Calu3 (cell line): Measurements from ENCODE around the gene SH2D4B. TPM values are rescaled to one million over a fixed set of nuclear protein-coding genes. Genes with fewer than 3 reads are reported as not detected.

Experiments
- BruUV-seq: library from RNA; stranded (reverse); fragments of 400-500 nt; replicated peaks from 2 replicates; lab custom pipeline; 2021; lab: Mats Ljungman, UMichigan
- CTCF ChIA-PET: fragments of 300-600 bp; sonication (Branson Sonifier 250); formaldehyde crosslinking; loops from one replicate; lab custom pipeline; 2022; ENCODE audit warnings: antibody characterized with exemption; lab: Charles Lee
- DNase-seq: peaks from one replicate; pipeline ENCODE4 v3.0.0; 2022
- H3K27ac Mint-ChIP-seq: one replicate; pipeline ENCODE4 v1.8.0; 2022; ENCODE audit warnings: mixed read lengths; ENCODE audit not compliant: unreplicated experiment
- H3K27me3 Mint-ChIP-seq: one replicate; pipeline ENCODE4 v1.8.0; 2022; ENCODE audit warnings: mixed read lengths; ENCODE audit not compliant: unreplicated experiment
- H3K36me3 Mint-ChIP-seq: one replicate; pipeline ENCODE4 v1.8.0; 2022; ENCODE audit warnings: mild to moderate bottlenecking, moderate library complexity, mixed read lengths; ENCODE audit not compliant: insufficient read depth, unreplicated experiment
- H3K4me1 Mint-ChIP-seq: one replicate; pipeline ENCODE4 v1.8.0; 2022; ENCODE audit warnings: mild to moderate bottlenecking, low read depth, mixed read lengths; ENCODE audit not compliant: unreplicated experiment
- H3K4me3 Mint-ChIP-seq: one replicate; pipeline ENCODE4 v1.8.0; 2022; ENCODE audit warnings: mild to moderate bottlenecking, low read depth, moderate library complexity, mixed read lengths; ENCODE audit not compliant: unreplicated experiment
- H3K9me3 Mint-ChIP-seq: one replicate; pipeline ENCODE4 v1.8.0; 2022; ENCODE audit warnings: low read depth, mixed read lengths; ENCODE audit not compliant: unreplicated experiment
- intact Hi-C: fragments of 100-400 bp; cut with micrococcal nuclease; formaldehyde crosslinking; loops from one replicate; pipeline ENCODE4 v1.10.0; 2022; ENCODE audit not compliant: unreplicated experiment
- total RNA-seq: library from RNA; stranded (reverse); gene quantifications from 2 replicates; pipeline ENCODE4 v1.2.3, GENCODE V29; 2022
- TF ChIP-seq, protein P1 (sequence below): fragments of 200-600 bp; IDR thresholded peaks from one replicate; pipeline ENCODE4 v1.8.0; 2022; ENCODE audit warnings: antibody characterized with exemption; ENCODE audit not compliant: unreplicated experiment

Gene SH2D4B
- total RNA-seq, 1 experiment from 2014 or later = not detected

DNA sequence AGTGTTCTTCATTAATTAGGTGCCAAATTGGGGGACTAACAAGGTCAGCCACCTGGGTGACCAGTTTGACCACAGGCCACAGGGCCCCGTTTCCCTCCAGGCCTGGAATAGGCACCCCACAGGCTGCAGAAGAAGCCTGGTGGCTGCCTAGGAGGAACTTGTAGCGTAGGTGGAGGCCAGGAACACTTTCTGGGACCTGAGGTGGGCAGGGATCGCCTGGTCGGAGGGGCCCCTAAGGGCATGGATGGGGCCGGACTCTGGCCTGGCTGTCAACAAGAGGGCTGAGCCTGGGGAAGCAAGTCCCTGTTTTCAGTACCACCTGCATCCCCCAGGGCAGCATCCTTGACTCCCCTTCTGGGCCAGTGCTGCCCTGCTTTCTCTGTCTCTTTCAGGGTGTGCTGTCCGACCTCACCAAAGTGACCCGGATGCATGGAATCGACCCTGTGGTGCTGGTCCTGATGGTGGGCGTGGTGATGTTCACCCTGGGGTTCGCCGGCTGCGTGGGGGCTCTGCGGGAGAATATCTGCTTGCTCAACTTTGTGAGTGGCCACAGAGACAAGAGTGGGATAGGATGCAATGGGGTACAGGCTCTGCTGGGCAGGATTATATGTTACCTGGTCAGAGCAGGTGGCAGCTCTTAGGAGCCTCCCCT lies 30.7 kb upstream of the SH2D4B start:
- H3K4me1 Mint-ChIP-seq = peaks cover 99% of the 10 kb centered on the region
- CTCF ChIA-PET = interaction anchor here (0.6 to 5.9 kb wide), 7 partner anchors 35 to 291 kb away, joined by 3 to 122 read pairs (median 8); partner anchors contain the start of gene TSPAN14
- H3K27ac Mint-ChIP-seq = peak overlapping the region; percentile 90
- no peaks in the 10 kb centered on the region for H3K9me3 Mint-ChIP-seq
- intact Hi-C loops = loop anchor here (2.0 to 5.0 kb wide), 2 partner anchors 46 to 125 kb away; no protein-coding TSS in a partner anchor
- DNase-seq = no peak
- no peak overlapping the region for H3K4me3 Mint-ChIP-seq
- BruUV-seq = no TSS peak
- no peaks in the 10 kb centered on the region for H3K27me3 Mint-ChIP-seq
- TF ChIP-seq, protein P1, sequence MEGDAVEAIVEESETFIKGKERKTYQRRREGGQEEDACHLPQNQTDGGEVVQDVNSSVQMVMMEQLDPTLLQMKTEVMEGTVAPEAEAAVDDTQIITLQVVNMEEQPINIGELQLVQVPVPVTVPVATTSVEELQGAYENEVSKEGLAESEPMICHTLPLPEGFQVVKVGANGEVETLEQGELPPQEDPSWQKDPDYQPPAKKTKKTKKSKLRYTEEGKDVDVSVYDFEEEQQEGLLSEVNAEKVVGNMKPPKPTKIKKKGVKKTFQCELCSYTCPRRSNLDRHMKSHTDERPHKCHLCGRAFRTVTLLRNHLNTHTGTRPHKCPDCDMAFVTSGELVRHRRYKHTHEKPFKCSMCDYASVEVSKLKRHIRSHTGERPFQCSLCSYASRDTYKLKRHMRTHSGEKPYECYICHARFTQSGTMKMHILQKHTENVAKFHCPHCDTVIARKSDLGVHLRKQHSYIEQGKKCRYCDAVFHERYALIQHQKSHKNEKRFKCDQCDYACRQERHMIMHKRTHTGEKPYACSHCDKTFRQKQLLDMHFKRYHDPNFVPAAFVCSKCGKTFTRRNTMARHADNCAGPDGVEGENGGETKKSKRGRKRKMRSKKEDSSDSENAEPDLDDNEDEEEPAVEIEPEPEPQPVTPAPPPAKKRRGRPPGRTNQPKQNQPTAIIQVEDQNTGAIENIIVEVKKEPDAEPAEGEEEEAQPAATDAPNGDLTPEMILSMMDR = no peak
- H3K36me3 Mint-ChIP-seq = peaks cover 67% of the 10 kb centered on the region

DNA sequence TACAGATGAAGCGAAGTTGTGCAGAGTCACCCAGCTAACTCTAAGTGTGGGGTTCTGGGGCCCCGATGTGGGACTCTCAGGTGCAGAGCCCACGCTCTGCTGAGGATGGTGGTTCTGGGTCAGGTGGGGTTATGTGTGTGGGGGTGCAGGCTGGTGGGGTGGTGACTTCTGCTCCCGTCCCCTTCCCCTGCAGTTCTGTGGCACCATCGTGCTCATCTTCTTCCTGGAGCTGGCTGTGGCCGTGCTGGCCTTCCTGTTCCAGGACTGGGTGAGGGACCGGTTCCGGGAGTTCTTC lies 28.6 kb upstream of the SH2D4B start:
- no TSS peak for BruUV-seq
- intact Hi-C loops = loop anchor here (1.0 to 5.0 kb wide), 2 partner anchors 16 to 127 kb away; no protein-coding TSS in a partner anchor
- TF ChIP-seq, protein P1 = no peak
- Mint-ChIP-seq H3K36me3 (peaks cover 74% of the 10 kb centered on the region), H3K27me3 (no peaks in the 10 kb centered on the region), H3K9me3 (no peaks in the 10 kb centered on the region), H3K4me3 (peak overlapping the region; percentile 44), H3K4me1 (peaks cover 86% of the 10 kb centered on the region), H3K27ac (peak overlapping the region; percentile 82)
- no peak for DNase-seq
- CTCF ChIA-PET = interaction anchor here (0.8 to 1.8 kb wide), 5 partner anchors 10 to 65 kb away, joined by 3 to 13 read pairs (median 4); no protein-coding TSS in a partner anchor

DNA sequence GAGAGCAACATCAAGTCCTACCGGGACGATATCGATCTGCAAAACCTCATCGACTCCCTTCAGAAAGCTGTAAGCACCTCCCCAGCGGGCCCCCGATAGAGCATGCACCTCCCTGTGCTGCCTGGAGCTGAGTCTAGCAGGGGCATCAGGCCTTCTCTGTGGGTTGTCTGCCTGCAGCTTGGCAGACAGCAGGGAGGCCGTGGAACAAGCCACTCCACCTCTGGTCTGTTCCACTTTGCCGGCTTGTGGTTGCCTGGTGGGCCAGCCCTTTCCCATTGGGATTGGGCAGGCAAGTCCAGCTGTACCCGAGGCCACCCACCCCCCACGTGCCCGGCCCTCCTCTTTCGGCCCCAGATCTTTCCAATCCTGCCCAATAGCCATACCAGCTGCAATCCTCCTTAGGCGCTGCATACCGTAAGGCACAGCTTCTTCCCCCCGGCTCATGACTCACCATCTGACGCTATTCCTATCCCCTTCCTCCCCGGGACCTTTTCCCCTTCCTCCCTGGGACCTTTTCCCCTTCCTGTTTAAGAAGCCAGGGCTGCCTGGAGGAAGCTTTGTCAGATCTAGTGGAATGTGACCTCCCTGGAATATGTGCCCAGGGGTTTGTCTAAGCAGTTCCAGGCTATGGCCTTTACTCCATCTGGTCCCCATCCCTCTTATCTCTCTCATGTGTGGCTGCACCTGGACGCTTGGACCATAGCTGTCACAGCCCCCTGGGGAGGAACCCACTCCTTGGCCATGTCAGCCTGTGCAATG lies 28.1 kb upstream of the SH2D4B start:
- intact Hi-C loops = loop anchor here (1.0 to 5.0 kb wide), 2 partner anchors 16 to 127 kb away; no protein-coding TSS in a partner anchor
- TF ChIP-seq, protein P1 = no peak
- DNase-seq = peak; percentile 78
- Mint-ChIP-seq H3K4me3 (peak overlapping the region; percentile 44), H3K36me3 (peaks cover 74% of the 10 kb centered on the region), H3K27ac (peak overlapping the region; percentile 82), H3K27me3 (no peaks in the 10 kb centered on the region), H3K9me3 (no peaks in the 10 kb centered on the region), H3K4me1 (peaks cover 80% of the 10 kb centered on the region)
- CTCF ChIA-PET = interaction anchor here (0.7 to 1.8 kb wide), 5 partner anchors 11 to 65 kb away, joined by 3 to 13 read pairs (median 4); no protein-coding TSS in a partner anchor
- no TSS peak for BruUV-seq

DNA sequence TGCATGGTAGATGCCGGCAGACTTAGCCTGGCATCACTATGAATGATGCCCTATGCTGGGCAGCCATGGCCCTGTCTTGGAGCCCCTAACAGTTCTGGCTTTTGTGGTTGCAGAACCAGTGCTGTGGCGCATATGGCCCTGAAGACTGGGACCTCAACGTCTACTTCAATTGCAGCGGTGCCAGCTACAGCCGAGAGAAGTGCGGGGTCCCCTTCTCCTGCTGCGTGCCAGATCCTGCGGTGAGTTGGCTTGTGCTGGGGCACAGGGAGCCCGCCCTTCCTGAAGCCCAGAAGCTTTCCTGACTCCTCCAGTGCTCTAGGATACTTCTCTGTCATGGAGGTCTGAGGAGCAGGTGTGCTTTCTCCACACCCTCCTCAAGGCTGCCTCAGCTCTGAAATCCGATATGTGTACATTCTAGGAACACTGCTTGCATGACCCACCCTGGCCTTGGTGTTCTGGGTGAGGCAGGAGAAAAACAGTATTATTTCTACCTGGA lies 25.6 kb upstream of the SH2D4B start:
- Mint-ChIP-seq H3K27me3 (no peaks in the 10 kb centered on the region), H3K4me1 (peaks cover 55% of the 10 kb centered on the region), H3K9me3 (no peaks in the 10 kb centered on the region), H3K36me3 (peaks cover 57% of the 10 kb centered on the region), H3K4me3 (no peak overlapping the region), H3K27ac (peak overlapping the region; percentile 12)
- CTCF ChIA-PET = interaction anchor here (0.5 to 1.8 kb wide), 3 partner anchors 9 to 68 kb away, joined by 4 to 18 read pairs (median 7); no protein-coding TSS in a partner anchor
- no peak for DNase-seq
- intact Hi-C loops = no loop called here
- BruUV-seq = no TSS peak
- TF ChIP-seq, protein P1 = no peak
